ENCODE results near the gene GCH1.

GCH1 gene

GRCh38 chr14:54857830-54858269 lies 44.8 kb downstream of the GCH1 start:
- DNase-seq: no peak

DNA sequence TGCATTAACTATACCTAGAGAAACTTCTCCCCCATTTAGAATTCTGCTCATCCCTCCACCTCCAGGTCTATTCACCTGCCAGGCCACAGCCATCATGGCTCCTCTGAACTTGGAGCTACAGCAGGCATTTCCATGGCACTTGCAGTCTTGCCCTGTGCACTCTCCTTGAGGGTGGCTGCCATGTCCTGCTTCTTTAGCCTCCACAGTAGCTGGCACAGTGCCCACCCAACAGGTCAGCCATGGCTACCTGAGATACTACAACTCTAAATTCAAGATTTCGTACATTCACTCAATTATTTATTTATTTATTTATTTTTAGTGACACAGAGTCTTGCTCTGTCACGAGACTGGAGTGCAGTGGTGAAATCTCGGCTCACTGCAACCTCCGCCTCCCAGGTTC lies 46.5 kb downstream of the GCH1 start:
- no peak for DNase-seq

DNA sequence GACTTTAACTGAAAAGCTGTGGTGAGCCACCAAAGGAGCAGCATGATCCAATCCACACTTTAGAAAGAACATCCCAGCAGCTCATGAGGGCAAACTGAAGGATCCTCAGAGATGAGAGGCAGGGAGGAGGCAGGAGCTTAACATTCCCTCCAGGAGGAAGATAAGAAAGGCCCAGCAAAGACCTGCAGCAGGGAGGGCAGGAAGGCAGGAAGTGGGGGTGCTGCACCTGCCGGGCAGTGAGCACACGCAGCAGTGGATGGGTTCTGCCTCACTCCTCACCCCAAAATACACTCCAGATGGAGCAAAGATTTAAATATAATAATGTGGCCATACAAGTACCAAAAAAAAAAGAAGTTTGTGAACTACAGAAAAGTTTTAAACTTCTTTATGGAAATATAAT lies 48.4 kb downstream of the GCH1 start:
- DNase-seq: no peak

DNA sequence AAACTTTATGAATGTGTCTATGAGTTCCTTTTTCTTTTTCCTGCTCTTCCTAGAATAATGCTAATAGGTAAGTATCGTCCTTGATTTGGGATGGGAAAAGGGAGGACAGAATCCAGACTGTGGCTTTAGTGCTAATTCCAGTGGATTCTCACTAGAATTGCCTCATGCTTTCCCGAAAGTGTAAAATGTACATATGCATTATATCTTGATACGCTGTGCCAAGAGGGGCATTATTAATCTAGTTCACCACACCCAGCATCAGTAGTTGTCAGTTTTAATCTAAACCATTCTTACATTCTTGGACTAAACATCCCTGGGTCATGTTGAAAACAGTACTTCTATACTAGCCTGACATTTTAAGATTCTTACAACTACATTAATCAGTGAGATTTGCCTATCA lies 49.3 kb downstream of the GCH1 start:
- DNase-seq: no peak

DNA sequence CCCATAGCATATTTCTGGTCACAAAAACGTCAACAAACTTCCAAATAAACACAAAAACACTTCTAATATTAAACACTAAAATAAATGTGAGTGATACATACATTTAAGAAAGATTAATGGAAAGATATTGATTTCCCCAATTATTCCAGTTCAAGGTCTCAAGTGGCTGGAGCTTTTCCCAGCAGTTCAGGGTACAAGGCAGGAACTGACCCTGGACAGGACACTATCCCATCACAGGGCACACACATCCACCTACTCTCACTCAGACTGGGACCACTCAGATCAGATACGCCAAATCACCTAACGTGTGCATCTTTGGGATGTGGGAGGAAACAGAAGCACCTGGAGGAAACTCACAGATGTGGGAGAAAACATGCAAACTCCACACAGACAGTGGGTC lies 50.4 kb downstream of the GCH1 start:
- no peak for DNase-seq

DNA sequence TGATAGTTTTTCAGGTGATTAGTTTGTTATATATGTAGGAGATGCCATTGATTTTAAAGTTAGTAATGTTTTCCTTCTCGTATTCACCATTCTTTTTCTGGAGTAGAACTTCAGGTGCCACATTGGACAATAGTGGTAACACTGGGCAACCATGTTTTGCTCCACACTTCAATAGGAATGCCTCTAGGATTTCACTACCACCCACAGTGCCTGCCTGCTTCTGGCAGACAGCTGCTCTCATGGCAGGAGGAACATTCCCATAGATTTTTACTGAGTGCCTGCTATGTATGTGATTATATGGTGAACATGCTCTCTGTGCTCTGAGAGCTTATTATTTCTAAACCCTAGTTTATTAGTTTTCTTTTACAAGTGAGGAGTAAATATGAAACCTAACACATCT lies 53.7 kb downstream of the GCH1 start:
- no peak for DNase-seq

GRCh38 chr14:54845641-54846040 lies 57.0 kb downstream of the GCH1 start:
- DNase-seq: no peak

GRCh38 chr14:54844479-54844878 lies 58.1 kb downstream of the GCH1 start:
- DNase-seq: no peak

- DNase-seq: no peak
Observed at GRCh38 chr14:54840798-54841197, 61.8 kb downstream of the GCH1 start.

DNA sequence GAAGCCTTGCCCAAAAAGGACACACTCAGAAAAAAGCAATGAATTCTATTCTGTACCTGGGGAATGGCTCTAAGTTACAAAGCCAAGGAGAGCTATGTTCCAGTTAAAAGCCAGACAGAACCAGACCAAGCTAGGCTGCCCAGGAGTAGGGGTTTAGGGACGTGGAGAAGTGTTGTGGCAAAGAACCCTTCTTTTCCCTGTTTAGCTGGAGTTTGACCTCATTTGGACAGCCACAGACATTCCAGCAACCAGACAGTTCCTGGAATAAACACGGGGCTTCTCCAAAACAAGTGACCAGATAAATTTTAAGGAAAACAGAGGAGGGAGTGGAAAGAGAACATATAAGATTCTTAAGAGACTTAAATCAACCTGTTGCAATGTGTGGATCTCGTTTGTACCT lies 62.3 kb downstream of the GCH1 start:
- no peak for DNase-seq

DNA sequence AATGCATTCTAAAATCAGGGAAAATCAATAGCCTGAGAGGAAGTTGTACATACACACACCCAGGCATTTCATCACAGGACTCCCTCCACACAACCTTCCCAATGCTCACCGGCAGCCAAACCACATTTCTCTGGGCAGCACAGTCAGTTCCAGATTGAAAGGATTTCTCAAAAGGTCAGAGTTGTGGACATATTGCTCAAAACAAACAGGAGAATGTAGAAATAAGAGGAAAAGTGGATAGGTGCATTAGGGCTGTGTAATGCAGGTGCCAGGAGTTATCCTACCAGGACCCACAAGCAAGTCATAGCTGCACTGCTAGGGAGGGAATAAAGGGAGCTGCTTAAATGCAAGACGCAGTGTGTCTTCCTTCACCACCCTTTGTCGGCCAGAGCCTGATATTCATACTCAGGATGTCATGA lies 62.9 kb downstream of the GCH1 start:
- DNase-seq: no peak

- DNase-seq: no peak
Observed at GRCh38 chr14:54838931-54839512, 63.6 kb downstream of the GCH1 start.

- no peak for DNase-seq
Observed at GRCh38 chr14:54837508-54838149, 65.0 kb downstream of the GCH1 start.

DNA sequence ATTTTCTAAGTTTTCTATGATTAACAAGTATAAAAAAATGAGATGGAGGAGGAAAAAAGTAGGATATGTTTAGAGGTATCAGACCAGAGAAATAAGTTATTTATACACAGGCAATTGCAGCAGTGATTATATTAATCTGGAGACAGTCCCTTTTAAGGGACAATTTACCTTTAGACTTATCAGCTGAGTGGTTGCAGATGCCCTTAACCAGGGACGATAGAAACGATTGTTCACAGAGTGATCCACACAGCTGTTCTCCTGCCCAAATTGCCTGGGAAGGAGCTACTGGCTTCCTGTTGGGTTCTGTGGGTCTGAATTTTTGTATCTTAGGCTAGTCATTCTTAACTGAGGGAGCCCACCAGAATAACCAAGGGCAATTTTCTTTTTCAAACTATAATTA lies 66.4 kb downstream of the GCH1 start:
- DNase-seq: no peak

DNA sequence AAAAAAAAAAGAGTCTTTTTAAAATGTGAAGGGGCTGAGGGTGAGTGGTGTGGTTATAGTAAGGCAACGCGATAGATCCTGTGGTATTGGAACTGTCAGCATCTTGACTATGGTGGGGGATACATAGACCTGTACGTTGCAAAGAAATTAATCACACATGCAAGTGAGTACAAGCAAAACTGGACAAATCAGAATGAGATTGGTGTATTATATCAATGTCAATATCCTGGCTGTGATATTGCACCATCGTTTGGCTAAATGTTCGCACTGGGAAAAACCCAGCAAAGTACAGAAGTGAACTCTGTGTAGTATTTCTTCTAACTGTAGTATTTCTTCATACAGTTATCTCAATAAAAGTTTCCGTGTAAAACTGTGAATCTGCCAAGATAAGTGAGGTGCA lies 67.9 kb downstream of the GCH1 start:
- DNase-seq: no peak

- no peak for DNase-seq
Observed at GRCh38 chr14:54834081-54834480, 68.5 kb downstream of the GCH1 start.

- DNase-seq: no peak
Observed at GRCh38 chr14:54830650-54831049, 72.0 kb downstream of the GCH1 start.

DNA sequence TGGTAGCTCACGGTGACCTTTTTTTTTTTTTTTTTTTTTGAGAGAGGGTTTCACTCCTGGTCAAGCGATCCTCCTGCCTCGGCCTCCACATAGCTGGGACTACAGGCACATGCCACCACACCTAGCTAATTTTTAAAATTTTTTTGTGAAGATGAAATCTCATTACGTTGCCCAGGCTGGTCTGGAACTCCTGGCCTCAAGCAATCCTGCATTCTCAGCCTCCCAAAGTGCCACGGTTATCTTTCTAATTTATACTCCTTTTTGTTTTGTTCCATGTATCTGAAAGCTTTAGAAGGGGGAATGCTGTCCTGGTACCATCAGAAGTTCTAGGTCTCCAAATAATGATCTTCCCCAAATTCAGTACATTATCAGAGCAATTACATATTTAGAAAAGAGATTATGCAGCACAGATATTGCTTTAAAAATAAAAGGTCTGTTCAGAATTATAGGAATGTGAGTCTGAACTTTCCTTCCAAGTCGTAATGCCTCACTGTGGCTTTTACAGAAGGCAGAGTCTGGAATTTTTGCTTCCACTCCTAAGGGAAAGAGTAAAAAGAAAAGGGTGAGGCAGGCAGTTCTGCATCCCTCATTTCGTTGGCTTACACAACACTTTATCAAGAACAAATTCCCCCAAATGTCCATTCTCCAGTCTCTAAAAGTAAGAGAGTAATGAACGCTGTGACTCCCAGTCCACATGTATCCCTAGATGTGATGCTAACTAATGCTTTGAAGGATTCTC lies 73.0 kb downstream of the GCH1 start:
- DNase-seq: no peak

- no peak for DNase-seq
Observed at GRCh38 chr14:54828037-54828436, 74.6 kb downstream of the GCH1 start.

DNA sequence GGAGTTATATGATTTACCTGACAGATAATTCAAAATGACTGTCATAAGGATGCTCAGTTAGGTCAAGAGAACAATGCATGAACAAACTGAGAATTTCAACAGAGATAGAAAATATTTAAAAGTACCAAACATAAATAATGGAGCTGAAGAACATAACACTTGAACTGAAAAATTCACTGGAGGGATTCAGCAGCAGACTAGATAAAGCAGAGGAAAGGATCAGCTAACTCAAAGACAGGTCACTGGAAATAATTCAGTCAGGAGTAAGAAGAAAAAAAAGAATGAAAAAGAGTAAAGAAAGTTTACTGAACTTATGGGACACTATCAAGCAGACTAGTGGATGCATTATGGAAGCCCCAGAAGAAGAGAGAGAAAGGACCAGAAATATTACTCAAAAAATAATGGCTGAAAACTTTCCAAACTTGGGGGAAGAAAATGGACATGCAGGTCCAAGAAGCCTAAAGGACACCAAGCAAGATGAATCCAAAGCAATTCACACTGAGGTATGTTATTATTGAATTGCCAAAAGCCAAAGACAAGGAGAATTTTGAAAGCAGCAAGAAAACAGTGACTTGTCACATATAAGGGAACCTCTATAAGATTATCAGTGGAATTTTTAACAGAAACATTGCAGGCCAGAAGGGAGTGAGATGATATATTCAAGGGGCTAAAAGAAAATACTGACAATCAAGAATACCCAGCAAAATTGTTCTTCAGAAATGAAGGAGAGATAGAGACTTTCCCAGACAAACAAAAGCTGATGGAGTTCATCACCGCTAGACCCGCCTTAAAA lies 78.7 kb downstream of the GCH1 start:
- DNase-seq: no peak

GRCh38 chr14:54822685-54823084 lies 79.9 kb downstream of the GCH1 start:
- DNase-seq: no peak

DNA sequence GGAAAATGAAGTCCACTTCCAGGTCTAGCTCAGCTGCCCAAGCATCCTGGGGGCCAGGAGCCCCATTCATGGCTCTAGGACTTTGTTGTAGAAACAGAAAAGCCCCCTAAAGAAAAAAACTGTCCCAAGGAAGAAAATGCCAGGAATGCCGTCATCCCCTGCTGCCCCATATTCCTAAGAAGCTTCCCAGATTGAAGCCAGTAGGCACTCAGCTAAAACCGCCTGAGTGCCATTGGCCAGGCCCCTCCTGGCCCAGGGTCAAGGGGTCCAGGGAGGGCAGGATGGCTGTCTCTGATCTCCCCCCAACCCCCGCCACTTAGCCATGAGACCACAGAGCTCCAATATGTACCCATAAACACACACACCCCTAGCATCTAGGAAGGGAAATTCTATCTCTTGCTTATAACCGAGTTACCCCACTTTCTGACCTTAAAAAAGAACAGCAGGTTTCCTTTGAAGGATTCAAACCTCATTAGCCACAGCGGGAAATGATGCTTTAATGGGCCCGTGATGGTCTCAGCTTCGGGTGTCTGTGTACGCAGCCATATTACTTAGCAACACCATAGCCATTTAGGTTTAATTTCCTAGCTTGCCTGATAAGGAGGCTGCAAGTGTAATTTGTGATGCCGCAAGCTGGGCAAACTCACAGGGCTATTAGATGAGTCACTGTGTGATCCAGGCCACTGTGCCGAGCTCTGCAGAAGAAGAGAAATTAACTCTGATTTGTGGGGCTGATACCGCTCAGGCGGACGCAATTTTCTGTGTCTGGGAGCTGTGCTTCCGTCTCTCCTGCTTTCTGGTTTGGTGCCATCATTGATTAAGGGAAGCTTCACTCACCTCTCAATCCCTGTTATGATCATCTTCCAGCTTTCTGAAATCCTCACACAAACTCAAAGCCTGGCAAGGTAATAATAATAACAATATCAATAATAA lies 84.2 kb downstream of the GCH1 start:
- no peak for DNase-seq
